ENCODE results near the gene ZNF592.

ZNF592 gene

GRCh38 chr15:84813435-84813834 lies 65.0 kb downstream of the ZNF592 start:
- H3K27me3 ChIP-seq (ENCODE audit: low read depth), result no peaks in the 10 kb centered on the region
- no peak for DNase-seq (ENCODE audit: low spot score in 2 of 2)
- H3K36me3 ChIP-seq (replicated peaks), result no peaks in the 10 kb centered on the region
- no peak overlapping the region for H3K4me3 ChIP-seq
- no peaks in the 10 kb centered on the region for H3K4me1 ChIP-seq
- no peaks in the 10 kb centered on the region for H3K9me3 ChIP-seq
- in situ Hi-C loops (cut with MboI; ENCODE audit: low sequenced_read_pairs), result no loop called here

GRCh38 chr15:84813931-84814330 lies 65.5 kb downstream of the ZNF592 start:
- H3K36me3 ChIP-seq (replicated peaks), result no peaks in the 10 kb centered on the region
- no peak overlapping the region for H3K4me3 ChIP-seq
- no peak for DNase-seq (ENCODE audit: low spot score in 2 of 2)
- H3K9me3 ChIP-seq, result no peaks in the 10 kb centered on the region
- no peaks in the 10 kb centered on the region for H3K4me1 ChIP-seq
- H3K27me3 ChIP-seq (ENCODE audit: low read depth), result no peaks in the 10 kb centered on the region
- in situ Hi-C loops (cut with MboI; ENCODE audit: low sequenced_read_pairs), result no loop called here

- Histone ChIP-seq H3K4me1 (no peaks in the 10 kb centered on the region), H3K27me3 (ENCODE audit: low read depth) (no peaks in the 10 kb centered on the region), H3K36me3 (replicated peaks) (no peaks in the 10 kb centered on the region), H3K4me3 (no peak overlapping the region), H3K9me3 (no peaks in the 10 kb centered on the region)
- DNase-seq (ENCODE audit: low spot score in 2 of 2), result no peak
- in situ Hi-C loops (cut with MboI; ENCODE audit: low sequenced_read_pairs), result no loop called here
These were observed 66.5 kb downstream of the ZNF592 start for GRCh38 chr15:84814916-84815315.

DNA sequence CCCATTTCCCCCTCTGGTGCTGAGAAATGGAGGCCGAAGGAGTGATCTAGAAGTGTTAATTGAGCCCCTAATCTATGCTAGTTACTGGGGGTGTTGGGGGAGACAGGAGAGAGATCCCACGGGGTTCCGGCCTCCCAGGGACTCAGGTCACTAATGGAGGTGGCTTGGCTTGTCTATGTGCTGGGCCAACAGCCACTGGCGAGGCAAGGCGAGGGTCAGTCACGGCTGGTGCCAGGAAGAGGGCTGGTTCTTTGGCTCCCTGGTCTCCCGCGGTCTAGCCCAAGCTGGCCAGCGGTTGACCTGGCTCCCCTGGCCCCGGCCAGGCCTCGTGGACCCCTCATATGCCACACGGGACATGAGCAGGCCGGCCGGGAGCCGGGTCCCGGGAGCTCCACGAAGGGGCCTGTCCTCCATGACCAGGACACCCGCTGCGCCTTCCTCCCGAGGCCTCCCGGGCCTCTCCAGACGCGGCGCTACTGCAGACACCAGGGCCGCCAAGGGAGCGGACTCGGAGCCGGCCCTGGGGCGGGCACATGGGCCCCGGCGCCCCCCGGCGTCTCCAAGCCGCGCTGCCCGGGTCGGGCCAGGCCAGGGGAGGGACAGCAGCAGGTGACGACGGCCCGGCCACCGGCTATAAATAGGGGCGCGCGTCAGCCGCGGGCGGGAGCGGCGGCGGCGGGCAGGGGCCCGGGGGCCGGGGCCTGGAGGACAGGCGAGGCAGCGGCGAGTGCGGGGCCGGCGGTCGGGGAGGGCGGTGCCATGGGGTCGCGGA lies 68.5 kb downstream of the ZNF592 start, which contains the start of gene ALPK3:
ALPK3 (plus strand) TSS at position 663 of the 772 bp plus-strand sequence; CDS start at position 760, 97 bp downstream.
- no peaks in the 10 kb centered on the region for H3K4me1 ChIP-seq
- no peaks in the 10 kb centered on the region for H3K9me3 ChIP-seq
- H3K4me3 ChIP-seq, result no peak within 1 kb of the TSS
- in situ Hi-C loops (cut with MboI; ENCODE audit: low sequenced_read_pairs), result no loop called here
- no peaks in the 10 kb centered on the region for H3K36me3 ChIP-seq (replicated peaks)
- DNase-seq (ENCODE audit: low spot score in 2 of 2), result no peak
- no peaks in the 10 kb centered on the region for H3K27me3 ChIP-seq (ENCODE audit: low read depth)

DNA sequence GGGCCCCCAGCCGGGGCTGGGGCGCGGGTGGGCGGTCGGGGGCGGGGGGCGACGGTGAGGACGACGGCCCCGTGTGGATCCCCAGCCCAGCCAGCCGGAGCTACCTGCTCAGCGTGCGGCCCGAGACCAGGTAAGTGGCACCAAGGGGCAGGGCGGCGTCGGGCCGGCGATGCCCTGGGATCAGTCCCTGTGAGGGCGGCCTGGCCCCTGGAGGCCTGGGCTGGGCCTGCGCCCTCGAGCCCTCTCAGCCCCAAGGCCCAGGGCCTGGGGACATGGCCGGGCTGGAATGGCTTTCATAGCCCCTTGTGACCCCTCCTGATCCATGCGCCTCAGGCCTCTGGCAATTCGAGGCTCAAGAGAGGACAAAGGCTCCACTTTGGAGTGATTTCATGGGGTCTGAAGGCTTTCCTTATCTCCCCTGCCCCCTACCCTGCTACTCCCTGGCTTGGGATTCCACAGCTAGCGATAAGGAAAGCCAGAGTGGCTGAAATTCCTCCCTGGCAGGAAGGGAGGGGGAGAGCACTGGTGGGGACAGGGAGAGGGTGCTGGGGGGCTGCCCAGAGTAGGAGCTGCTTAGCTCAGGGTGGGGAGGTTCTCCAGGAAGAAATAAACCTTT lies 69.2 kb downstream of the ZNF592 start:
- DNase-seq (ENCODE audit: low spot score in 2 of 2), result no peak
- H3K4me3 ChIP-seq, result no peak overlapping the region
- no peaks in the 10 kb centered on the region for H3K9me3 ChIP-seq
- in situ Hi-C loops (cut with MboI; ENCODE audit: low sequenced_read_pairs), result no loop called here
- H3K27me3 ChIP-seq (ENCODE audit: low read depth), result no peaks in the 10 kb centered on the region
- H3K4me1 ChIP-seq, result no peaks in the 10 kb centered on the region
- no peaks in the 10 kb centered on the region for H3K36me3 ChIP-seq (replicated peaks)

DNA sequence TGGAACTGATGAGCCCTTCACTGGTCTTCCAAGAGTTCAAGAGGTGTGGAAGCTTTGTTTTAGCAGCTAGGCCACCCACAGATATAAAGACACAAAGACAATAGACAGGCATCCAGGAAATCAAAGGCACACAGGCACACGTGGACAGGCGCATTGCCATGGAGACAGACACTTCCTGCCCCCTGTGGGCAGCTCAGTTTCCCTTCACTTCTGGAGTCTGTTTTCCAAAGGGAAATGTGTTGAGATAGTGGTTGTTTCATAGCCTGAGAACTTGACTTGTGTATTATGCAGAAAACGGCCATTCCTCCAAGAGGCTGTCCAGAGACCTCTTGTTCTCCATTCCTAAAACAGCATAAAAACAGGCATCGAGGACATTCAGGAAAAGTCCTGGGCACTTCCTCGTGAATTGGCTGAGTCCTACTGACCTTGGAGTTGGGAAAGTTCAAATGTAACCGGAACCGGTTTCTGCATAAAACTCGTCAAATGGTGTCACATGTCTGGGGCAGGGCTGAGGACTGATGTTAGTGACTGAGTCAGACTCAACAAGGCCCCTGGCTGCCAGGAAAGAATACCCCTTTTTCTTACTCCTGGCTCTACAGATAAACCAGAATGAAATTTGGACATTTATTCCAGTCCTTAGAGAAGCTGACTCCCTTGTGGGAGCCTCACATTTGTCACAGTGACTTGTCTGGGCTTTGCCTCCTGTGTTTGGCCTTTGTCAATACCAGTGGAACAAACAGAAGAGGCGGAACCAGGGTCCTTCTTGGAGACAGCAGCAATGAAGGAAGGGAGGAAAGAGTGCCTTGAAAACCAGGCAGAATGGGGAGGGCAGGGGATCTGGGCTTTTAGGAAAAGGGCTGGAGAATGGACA lies 70.1 kb downstream of the ZNF592 start:
- H3K36me3 ChIP-seq (replicated peaks), result no peaks in the 10 kb centered on the region
- no peaks in the 10 kb centered on the region for H3K4me1 ChIP-seq
- H3K27me3 ChIP-seq (ENCODE audit: low read depth), result no peaks in the 10 kb centered on the region
- H3K9me3 ChIP-seq, result no peaks in the 10 kb centered on the region
- in situ Hi-C loops (cut with MboI; ENCODE audit: low sequenced_read_pairs), result no loop called here
- no peak for DNase-seq (ENCODE audit: low spot score in 2 of 2)
- H3K4me3 ChIP-seq, result no peak overlapping the region

DNA sequence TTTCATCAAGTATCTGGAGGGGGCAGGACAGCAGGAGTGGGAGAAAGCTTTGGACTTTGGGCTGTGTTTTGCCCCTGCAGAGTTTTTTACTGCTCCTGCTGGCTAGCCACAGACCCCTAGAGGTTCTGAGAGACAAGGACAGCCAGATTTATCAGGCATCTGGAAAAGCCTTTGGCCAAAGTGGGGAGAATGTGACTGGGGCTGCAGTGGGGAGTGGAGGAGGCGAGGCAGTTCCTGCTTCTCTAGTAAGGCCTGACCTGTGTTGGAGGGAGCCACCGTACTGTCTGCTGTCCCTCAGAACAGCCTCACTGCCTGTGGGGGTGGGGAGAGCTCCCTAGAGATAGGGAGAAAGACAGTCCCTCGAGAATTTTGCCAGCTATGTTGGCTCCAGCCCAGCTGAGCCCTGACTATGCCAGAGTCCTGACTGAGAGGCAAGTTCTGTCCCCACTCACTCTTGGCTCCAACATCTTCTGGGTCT lies 70.9 kb downstream of the ZNF592 start:
- in situ Hi-C loops (cut with MboI; ENCODE audit: low sequenced_read_pairs), result no loop called here
- Histone ChIP-seq H3K4me1 (no peaks in the 10 kb centered on the region), H3K27me3 (ENCODE audit: low read depth) (no peaks in the 10 kb centered on the region), H3K4me3 (no peak overlapping the region), H3K36me3 (replicated peaks) (no peaks in the 10 kb centered on the region), H3K9me3 (no peaks in the 10 kb centered on the region)
- no peak for DNase-seq (ENCODE audit: low spot score in 2 of 2)

- Histone ChIP-seq H3K4me1 (no peaks in the 10 kb centered on the region), H3K4me3 (no peak overlapping the region), H3K27me3 (ENCODE audit: low read depth) (no peaks in the 10 kb centered on the region), H3K36me3 (replicated peaks) (no peaks in the 10 kb centered on the region), H3K9me3 (no peaks in the 10 kb centered on the region)
- in situ Hi-C loops (cut with MboI; ENCODE audit: low sequenced_read_pairs), result no loop called here
- DNase-seq (ENCODE audit: low spot score in 2 of 2), result no peak
These were observed 71.4 kb downstream of the ZNF592 start for GRCh38 chr15:84819791-84820190.

GRCh38 chr15:84821501-84822021 lies 73.2 kb downstream of the ZNF592 start:
- no peaks in the 10 kb centered on the region for H3K27me3 ChIP-seq (ENCODE audit: low read depth)
- 0 out of 2 replicates have a peak, but pooled peaks cover 2% of the 10 kb centered on the region for H3K9me3 ChIP-seq
- no peak overlapping the region for H3K4me3 ChIP-seq
- H3K36me3 ChIP-seq (replicated peaks), result no peaks in the 10 kb centered on the region
- DNase-seq (ENCODE audit: low spot score in 2 of 2), result no peak
- in situ Hi-C loops (cut with MboI; ENCODE audit: low sequenced_read_pairs), result no loop called here
- H3K4me1 ChIP-seq, result no peaks in the 10 kb centered on the region

DNA sequence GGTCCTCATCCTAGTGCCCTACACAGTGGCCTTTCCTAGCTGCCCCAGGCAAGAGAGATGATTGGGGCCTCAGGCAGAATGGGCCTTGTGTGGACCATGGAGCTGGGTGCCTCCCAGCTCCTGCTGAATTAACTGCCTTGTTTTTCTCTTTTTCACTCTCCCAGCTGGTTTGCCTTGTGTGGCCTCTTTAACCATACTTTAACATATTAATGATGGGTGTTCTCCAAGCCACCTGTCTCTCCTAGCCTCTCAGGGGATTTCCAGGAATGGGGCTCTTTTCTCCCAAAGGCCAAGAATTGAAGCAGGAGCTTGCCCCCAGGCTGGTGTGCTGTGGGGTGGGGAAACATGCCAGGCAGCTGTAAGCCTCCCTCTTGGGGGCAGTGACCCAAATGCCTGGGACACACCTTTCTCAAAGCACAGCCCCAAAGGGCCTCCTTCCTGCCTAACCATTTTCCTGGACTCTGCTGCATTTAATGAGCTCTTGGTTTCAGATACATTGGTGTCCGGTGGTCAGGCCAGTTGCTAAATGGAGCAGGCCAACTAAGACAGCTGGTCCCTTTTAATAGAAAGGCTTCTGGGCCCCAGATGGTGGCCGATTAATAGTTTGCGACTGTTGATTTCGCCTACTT lies 74.4 kb downstream of the ZNF592 start:
- no peak overlapping the region for H3K4me3 ChIP-seq
- no peaks in the 10 kb centered on the region for H3K36me3 ChIP-seq (replicated peaks)
- H3K4me1 ChIP-seq, result no peaks in the 10 kb centered on the region
- no peak for DNase-seq (ENCODE audit: low spot score in 2 of 2)
- H3K27me3 ChIP-seq (ENCODE audit: low read depth), result no peaks in the 10 kb centered on the region
- 0 out of 2 replicates have a peak, but pooled peaks cover 2% of the 10 kb centered on the region for H3K9me3 ChIP-seq
- in situ Hi-C loops (cut with MboI; ENCODE audit: low sequenced_read_pairs), result no loop called here

GRCh38 chr15:84823282-84823878 lies 75.0 kb downstream of the ZNF592 start:
- no peaks in the 10 kb centered on the region for H3K36me3 ChIP-seq (replicated peaks)
- no peaks in the 10 kb centered on the region for H3K27me3 ChIP-seq (ENCODE audit: low read depth)
- 0 out of 2 replicates have a peak, but pooled peaks cover 2% of the 10 kb centered on the region for H3K9me3 ChIP-seq
- no peak for DNase-seq (ENCODE audit: low spot score in 2 of 2)
- H3K4me1 ChIP-seq, result no peaks in the 10 kb centered on the region
- no peak overlapping the region for H3K4me3 ChIP-seq
- in situ Hi-C loops (cut with MboI; ENCODE audit: low sequenced_read_pairs), result no loop called here

DNA sequence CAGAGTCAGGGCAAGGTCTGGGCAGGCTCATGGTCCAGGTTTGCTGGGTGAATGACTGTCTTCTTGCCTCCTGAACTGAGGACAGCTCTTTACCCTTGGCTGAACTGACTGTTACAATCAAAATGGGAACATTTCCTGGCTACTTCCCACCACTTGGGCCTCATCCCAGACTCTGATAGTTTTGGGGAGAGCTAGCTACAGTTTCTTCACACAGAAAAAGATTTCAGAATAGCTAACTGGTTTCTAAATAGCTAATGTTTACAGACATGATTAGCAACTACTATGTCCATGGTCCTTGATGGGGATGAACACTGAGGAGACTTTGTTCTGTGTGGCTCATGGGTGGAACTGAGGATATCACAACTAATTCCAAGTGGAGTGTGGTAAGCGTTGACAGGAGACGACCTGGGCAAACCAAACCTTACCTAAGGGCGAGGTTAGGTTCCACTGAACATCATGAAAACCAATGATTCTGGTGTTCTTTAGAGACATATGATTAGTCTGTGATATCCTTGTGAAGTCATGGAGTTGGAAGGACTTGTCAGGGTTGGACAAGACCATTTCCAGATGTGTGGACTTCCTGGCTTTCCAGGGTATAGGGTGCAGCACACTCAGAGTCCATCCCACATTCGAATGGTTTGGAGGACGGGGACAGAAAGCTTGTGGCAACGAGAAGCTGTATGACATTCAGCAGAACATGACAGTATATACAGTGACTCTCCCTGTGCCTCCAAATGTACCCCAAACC lies 76.0 kb downstream of the ZNF592 start:
- Histone ChIP-seq H3K27me3 (ENCODE audit: low read depth) (no peaks in the 10 kb centered on the region), H3K36me3 (replicated peaks) (no peaks in the 10 kb centered on the region), H3K4me1 (no peaks in the 10 kb centered on the region), H3K4me3 (no peak overlapping the region), H3K9me3 (0 out of 2 replicates have a peak, but pooled peaks cover 2% of the 10 kb centered on the region)
- no peak for DNase-seq (ENCODE audit: low spot score in 2 of 2)
- in situ Hi-C loops (cut with MboI; ENCODE audit: low sequenced_read_pairs), result no loop called here

Measured in HAP-1 (cell line).